Stimulated activated CD4-positive, alpha-beta T cell treated with anti-CD3 and anti-CD28 coated beads, Interleukin-4, amount 100 ng/mL, for 24 hours (primary cell): ENCODE results near the gene PCDH17.

Source experiments
- DNase-seq: peaks from one replicate; pipeline ENCODE4 v3.0.0-alpha.2; 2020

Gene PCDH17

GRCh38 chr13:57631596-57632275 is at the start of gene PCDH17:
Gene PCDH17, plus strand, starts transcription at chr13:57631744. Its CDS starts 803 bp downstream, at chr13:57632547.
- no peak for DNase-seq

GRCh38 chr13:57582032-57582431 is 49.5 kb upstream of the PCDH17 start:
- DNase-seq: no peak

GRCh38 chr13:57583529-57583928 is 48.0 kb upstream of the PCDH17 start:
- DNase-seq: no peak

GRCh38 chr13:57588639-57589038 is 42.9 kb upstream of the PCDH17 start:
- no peak for DNase-seq

DNA sequence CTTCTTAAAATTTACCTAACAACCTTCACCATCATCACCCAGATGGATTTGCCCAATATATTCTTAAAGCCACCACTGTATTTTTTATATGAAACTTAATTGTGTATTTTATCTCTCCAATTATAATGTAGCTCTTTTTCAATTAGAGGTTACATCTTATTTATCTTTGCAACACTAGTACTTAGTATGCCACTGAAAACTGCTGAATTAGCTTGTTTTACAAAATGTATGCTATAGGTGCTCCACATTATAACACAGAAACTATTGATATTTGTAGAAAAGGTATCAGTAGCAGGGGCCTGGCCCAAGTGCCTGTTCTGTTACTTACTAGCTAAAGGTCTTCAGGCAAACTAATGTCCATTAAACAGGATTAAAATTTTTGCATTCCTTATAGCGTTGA is 35.8 kb upstream of the PCDH17 start:
- no peak for DNase-seq

- DNase-seq: no peak
Measured at GRCh38 chr13:57601536-57601935, 30.0 kb upstream of the PCDH17 start.

- no peak for DNase-seq
Measured at GRCh38 chr13:57604442-57604841, 27.1 kb upstream of the PCDH17 start.

DNA sequence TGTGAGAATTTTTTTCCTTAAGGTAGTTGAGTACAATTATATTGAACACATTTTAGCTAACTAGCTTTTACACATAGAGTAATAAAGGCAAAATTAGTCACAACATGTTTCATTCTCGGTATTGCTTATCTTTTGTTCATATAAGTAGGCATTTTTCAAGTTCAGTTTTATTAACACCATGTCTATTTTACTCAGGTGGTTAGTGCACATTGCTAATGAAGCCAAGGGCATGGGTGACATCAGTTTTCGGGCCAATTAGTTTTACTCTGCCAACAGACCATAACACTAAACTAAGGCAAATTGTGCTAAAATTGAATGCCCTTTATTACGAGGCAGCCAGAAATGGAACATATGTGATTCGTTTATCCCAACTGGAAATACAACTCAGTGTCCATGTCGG is 19.6 kb upstream of the PCDH17 start:
- no peak for DNase-seq

- DNase-seq: no peak
Measured at GRCh38 chr13:57612568-57612967, 19.0 kb upstream of the PCDH17 start.

DNA sequence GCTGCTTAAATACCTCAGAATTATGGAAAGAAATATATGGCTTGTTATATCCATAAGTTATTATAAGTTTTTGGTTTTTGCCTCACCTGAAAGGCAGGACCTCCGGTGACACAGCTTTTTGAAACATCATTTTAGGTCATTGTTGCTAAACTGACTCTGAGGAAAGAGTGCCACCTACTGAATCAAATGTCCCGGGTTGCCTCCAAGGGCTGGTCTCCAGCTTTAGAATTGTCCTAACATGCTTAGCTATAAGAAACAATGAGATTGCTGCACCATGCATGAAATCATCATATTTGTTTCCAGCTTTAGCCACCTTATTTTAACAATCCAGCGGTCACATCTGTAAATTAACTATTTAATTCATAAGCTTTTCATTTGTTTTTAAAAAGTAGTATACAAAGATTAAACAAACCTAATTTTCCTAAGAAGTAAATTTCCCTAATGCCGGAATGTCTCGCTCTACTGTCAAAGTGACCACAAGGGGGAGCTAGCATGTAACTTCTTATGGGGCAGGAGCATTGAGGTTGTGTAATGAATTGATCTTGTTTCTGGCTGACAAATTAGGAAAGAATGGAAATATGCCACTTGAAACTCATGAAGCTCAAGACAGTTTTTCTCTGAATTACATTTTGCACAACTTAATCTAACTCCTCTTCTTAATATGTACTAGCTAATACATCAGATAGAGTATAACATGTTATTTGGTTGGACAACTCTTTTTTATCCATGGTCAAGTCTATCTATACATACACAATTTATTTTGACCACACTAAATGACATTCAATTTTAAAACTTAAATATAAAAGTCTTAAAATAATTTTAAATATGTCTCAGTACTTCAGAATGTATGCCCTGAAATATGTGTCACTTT is 6.7 kb upstream of the PCDH17 start:
- no peak for DNase-seq

DNA sequence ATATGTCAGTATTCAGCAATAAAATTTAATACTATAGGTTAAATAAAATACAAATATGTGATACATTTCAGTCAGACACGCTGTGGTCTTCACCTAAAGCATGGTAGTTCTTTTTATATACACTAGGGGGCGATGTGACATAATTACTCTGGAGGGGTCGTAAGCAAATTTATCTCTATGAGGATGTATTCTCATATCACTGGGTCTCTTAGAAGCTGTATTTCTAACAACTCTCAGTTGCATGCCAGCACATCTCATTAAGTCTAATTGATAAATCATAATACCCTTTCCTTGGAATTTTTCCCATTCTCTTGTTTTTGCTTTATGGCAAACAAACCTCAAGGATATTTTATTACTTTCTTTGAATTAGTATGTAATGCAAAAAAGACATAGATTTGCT is 3.9 kb upstream of the PCDH17 start:
- no peak for DNase-seq

DNA sequence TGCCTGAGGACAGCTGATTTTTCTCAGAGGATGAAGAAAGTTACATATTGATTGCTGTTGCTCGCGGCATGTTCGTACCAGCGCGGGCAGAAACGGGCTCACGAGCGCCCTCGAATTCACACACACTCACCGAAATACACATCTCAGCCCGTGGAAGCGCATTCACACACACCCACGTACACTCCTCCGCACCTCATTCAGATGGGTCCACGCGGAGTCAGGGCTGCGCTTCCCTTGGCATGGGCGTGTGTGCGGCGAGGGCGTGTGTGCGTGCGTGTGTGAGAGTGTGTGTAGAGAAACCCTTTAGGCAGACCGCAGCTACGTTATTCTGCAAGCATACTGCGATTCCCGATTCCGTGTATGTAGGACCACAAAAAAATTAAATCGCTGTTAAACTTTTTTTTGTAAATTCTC is 2.1 kb upstream of the PCDH17 start:
- no peak for DNase-seq

GRCh38 chr13:57629821-57630235 is 1.7 kb upstream of the PCDH17 start:
- no peak for DNase-seq

GRCh38 chr13:57630661-57631595 is 616 bp upstream of the PCDH17 start:
- no peak for DNase-seq

DNA sequence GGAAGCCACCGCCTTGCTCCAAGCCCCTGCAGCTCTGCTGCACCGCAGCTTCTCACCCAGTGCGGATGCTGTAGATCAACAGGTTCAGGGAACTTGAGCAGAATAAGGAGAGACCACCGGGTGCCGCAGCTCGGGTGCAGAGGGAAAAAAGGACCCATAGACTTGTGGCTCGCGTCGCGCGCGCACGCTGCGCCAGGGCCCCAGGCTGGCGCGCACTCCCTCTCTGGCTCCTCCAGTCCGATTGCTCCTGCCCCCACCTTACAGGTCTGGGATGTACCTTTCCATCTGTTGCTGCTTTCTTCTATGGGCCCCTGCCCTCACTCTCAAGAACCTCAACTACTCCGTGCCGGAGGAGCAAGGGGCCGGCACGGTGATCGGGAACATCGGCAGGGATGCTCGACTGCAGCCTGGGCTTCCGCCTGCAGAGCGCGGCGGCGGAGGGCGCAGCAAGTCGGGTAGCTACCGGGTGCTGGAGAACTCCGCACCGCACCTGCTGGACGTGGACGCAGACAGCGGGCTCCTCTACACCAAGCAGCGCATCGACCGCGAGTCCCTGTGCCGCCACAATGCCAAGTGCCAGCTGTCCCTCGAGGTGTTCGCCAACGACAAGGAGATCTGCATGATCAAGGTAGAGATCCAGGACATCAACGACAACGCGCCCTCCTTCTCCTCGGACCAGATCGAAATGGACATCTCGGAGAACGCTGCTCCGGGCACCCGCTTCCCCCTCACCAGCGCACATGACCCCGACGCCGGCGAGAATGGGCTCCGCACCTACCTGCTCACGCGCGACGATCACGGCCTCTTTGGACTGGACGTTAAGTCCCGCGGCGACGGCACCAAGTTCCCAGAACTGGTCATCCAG is 964 bp downstream of the PCDH17 start:
- DNase-seq: no peak

DNA sequence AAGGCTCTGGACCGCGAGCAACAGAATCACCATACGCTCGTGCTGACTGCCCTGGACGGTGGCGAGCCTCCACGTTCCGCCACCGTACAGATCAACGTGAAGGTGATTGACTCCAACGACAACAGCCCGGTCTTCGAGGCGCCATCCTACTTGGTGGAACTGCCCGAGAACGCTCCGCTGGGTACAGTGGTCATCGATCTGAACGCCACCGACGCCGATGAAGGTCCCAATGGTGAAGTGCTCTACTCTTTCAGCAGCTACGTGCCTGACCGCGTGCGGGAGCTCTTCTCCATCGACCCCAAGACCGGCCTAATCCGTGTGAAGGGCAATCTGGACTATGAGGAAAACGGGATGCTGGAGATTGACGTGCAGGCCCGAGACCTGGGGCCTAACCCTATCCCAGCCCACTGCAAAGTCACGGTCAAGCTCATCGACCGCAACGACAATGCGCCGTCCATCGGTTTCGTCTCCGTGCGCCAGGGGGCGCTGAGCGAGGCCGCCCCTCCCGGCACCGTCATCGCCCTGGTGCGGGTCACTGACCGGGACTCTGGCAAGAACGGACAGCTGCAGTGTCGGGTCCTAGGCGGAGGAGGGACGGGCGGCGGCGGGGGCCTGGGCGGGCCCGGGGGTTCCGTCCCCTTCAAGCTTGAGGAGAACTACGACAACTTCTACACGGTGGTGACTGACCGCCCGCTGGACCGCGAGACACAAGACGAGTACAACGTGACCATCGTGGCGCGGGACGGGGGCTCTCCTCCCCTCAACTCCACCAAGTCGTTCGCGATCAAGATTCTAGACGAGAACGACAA is 1.8 kb downstream of the PCDH17 start:
- no peak for DNase-seq

GRCh38 chr13:57633950-57634838 is 2.6 kb downstream of the PCDH17 start:
- DNase-seq: no peak

- no peak for DNase-seq
Measured at GRCh38 chr13:57634839-57635165, 3.3 kb downstream of the PCDH17 start.

DNA sequence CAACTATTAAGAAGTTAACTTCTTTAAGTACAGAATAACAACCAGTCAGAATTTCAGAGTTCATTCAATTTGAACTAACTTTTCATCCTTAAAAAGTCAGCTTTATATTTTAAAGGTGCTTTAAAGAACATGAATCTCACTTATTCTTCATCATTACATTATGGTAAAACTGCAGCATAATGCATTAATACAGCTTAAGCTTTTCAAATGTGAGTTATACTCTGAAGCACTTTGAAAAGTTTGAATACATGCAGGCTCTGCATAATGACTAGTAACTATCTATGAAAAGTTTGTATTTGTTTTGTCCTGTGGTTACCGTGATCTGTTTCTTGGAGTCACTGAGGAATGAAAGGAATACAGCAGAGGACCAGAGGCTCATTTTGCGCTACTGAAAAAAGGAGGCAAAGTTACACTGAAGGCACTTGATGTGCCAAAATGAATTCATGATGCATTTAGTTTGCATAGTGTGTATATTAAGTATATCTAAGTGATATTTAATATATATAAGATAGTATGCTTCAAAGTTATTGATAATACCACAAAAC is 4.1 kb downstream of the PCDH17 start:
- no peak for DNase-seq

- DNase-seq: no peak
Measured at GRCh38 chr13:57636816-57637215, 5.3 kb downstream of the PCDH17 start.
